Sigmoid colon (tissue), 7 donors: ENCODE measurements around the gene CORT. TPM values are rescaled to one million over a fixed set of nuclear protein-coding genes. Genes with fewer than 3 reads are reported as not detected.
"Not testable (repeated sequence)": the region's sequence is repeated elsewhere in the genome, so short reads cannot be mapped to it uniquely, and the experiment has no call there.

Experiments
- DNase-seq: peaks from one replicate; pipeline ENCODE4 v3.0.0-alpha.2; 2019
- H3K27ac ChIP-seq, 4 donors: fragments of 200-600 bp; sonication (generic); one replicate each; pipeline ENCODE4 v1.5.1; 2016 to 2019; ENCODE audit warnings: mild to moderate bottlenecking in 1 of 4
- H3K27me3 ChIP-seq, 3 donors: fragments of 200-600 bp; sonication (generic); one replicate each; pipeline ENCODE4 v1.5.1; 2019; ENCODE audit warnings: mild to moderate bottlenecking in 1 of 3
- H3K36me3 ChIP-seq, 4 donors: fragments of 200-600 bp; sonication (generic); one replicate each; pipeline ENCODE4 v1.5.1; 2016 to 2019
- H3K4me1 ChIP-seq, 4 donors: fragments of 200-600 bp; sonication (generic); one replicate each; pipeline ENCODE4 v1.5.1; 2017 to 2019
- H3K4me3 ChIP-seq, 4 donors: fragments of 200-600 bp; sonication (generic); one replicate each; pipeline ENCODE4 v1.5.1; 2017 to 2019; ENCODE audit warnings: mild to moderate bottlenecking in 2 of 4, moderate library complexity in 1 of 4
- H3K9me3 ChIP-seq, 4 donors: fragments of 200-600 bp in 3 of 4; sonication (generic) in 3 of 4; one replicate each; pipeline versions ENCODE4 v1.5.1 to v1.6.1; 2013 to 2019
- EP300 ChIP-seq, 4 donors: sonication (generic); formaldehyde crosslinking; IDR thresholded peaks; one replicate each; pipeline ENCODE4 v1.6.1; 2017; ENCODE audit warnings: antibody characterized with exemption in 4 of 4
- POLR2A ChIP-seq, 2 donors: fragments of 450-650 bp; IDR thresholded peaks; one replicate each; pipeline ENCODE4 v1.6.1; 2016; ENCODE audit warnings: antibody characterized with exemption in 2 of 2, mild to moderate bottlenecking in 2 of 2, moderate library complexity in 2 of 2
- POLR2AphosphoS5 ChIP-seq, 4 donors: sonication (generic); formaldehyde crosslinking; IDR thresholded peaks; one replicate each; pipeline ENCODE4 v1.6.1; 2017; ENCODE audit warnings: antibody characterized with exemption in 4 of 4
- WGBS, 2 donors: extraction: QIAGEN DNeasy Blood & Tissue Kit; methylation state at CpG; one replicate each; pipeline ENCODE4 v1.1.7; 2013; 5-methylcytosine and 5-hydroxymethylcytosine counted together
- intact Hi-C: fragments of 100-400 bp; cut with DNase I; formaldehyde crosslinking; loops from one replicate; pipeline ENCODE4 v1.15.1; 2023
- polyA plus RNA-seq, 3 donors: library from polyadenylated mRNA; stranded (reverse); fragments of 200-250 nt; gene quantifications; one replicate each; pipeline ENCODE4 v1.2.3, GENCODE V29; 2013
- total RNA-seq, 4 donors: library from RNA; depleted of rRNA; stranded (reverse); fragments of >200 nt; gene quantifications; one replicate each; pipeline ENCODE4 v1.1.0, GENCODE V29; 2016
- TF ChIP-seq, protein P1 (sequence below), 4 experiments: fragments of 450-650 bp in 3 of 4; fragments of 200-600 bp in 1 of 4; IDR thresholded peaks; one replicate each; pipeline ENCODE4 v1.5.1; 2016 to 2019; ENCODE audit warnings: antibody characterized with exemption in 4 of 4, mild to moderate bottlenecking in 3 of 4, moderate library complexity in 2 of 4
- donor health status: healthy with polysubstance abuse.
- donor health status: Bipolar disorder and iron deficiency.
- donor health status: healthy.

Gene CORT
- total and polyA plus RNA-seq, 7 donors = 0.42 to 1.4 (median 0.90) TPM; not detected in 1

DNA sequence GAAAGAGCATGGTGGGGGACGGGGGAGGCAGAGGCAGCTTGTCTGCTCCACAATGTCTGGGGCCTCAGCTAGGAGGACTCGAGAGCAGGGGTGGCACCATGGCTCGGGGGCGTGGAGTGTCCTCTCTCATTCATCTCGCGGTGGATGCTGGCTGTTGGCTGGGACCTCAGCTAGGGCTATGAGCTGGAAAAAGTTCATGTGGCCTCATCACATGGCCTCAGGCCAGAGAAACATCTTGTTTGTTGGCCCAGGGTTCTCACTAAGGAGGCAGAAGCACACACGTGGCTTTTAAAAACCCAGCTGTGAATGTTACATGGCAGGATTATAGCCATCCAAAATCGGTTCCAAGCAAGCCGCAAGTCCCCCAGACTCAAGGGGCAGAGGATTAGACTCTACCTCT lies 25.8 kb upstream of the CORT start:
- intact Hi-C loops = loop anchor here (10.0 kb wide), 1 partner anchor 479 kb away; the partner anchor contains the start of genes LZIC and NMNAT1
- Histone ChIP-seq H3K9me3 (no peaks in the 10 kb centered on the region), H3K36me3 (peaks cover 0 to 24% (median 7%) of the 10 kb centered on the region in 4 donors), H3K27ac (no peak overlapping the region), H3K4me3 (no peak overlapping the region), H3K27me3 (no peaks in the 10 kb centered on the region), H3K4me1 (peaks cover 0 to 4% (median 0%) of the 10 kb centered on the region in 4 donors)
- peak; percentile 77 for DNase-seq
- no peak for TF ChIP-seq EP300 (IDR thresholded peaks at IDR 0.05)
- no peak for TF ChIP-seq POLR2A (IDR thresholded peaks at IDR 0.05)
- TF ChIP-seq, protein P1, sequence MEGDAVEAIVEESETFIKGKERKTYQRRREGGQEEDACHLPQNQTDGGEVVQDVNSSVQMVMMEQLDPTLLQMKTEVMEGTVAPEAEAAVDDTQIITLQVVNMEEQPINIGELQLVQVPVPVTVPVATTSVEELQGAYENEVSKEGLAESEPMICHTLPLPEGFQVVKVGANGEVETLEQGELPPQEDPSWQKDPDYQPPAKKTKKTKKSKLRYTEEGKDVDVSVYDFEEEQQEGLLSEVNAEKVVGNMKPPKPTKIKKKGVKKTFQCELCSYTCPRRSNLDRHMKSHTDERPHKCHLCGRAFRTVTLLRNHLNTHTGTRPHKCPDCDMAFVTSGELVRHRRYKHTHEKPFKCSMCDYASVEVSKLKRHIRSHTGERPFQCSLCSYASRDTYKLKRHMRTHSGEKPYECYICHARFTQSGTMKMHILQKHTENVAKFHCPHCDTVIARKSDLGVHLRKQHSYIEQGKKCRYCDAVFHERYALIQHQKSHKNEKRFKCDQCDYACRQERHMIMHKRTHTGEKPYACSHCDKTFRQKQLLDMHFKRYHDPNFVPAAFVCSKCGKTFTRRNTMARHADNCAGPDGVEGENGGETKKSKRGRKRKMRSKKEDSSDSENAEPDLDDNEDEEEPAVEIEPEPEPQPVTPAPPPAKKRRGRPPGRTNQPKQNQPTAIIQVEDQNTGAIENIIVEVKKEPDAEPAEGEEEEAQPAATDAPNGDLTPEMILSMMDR (IDR thresholded peaks at IDR 0.05) = no peak
- TF ChIP-seq POLR2AphosphoS5 (IDR thresholded peaks at IDR 0.05) = no peak
- 73 to 84% methylated on average over 9 of the region's 9 CpGs for WGBS, 2 donors

DNA sequence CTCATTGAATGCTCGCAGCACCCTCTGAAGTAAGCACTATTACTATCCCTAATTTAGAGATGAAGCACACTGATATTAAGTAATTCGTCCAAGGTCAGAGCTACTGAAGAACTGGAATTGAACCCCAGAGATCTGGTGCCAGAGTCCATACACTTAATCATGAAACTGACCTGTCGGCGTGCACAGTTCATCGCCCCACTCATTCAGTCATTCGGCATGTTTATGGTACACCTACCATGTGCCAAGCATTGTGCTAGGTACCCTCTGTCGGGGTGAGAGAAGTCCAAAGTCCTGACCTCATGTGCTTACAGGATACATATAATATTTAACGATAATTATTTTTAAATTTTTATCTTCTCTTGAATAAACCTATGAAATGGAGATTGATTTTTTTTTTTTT lies 25.2 kb upstream of the CORT start:
- no peak for DNase-seq
- H3K27me3 ChIP-seq = no peaks in the 10 kb centered on the region
- H3K4me1 ChIP-seq = peaks cover 0 to 5% (median 2%) of the 10 kb centered on the region in 4 donors
- TF ChIP-seq POLR2A (IDR thresholded peaks at IDR 0.05) (no peak), POLR2AphosphoS5 (IDR thresholded peaks at IDR 0.05) (no peak), EP300 (IDR thresholded peaks at IDR 0.05) (no peak)
- TF ChIP-seq, protein P1 (IDR thresholded peaks at IDR 0.05) = no peak
- no peaks in the 10 kb centered on the region for H3K9me3 ChIP-seq
- peaks cover 0 to 18% (median 1%) of the 10 kb centered on the region in 4 donors for H3K36me3 ChIP-seq
- 83 to 94% methylated on average over 8 of the region's 8 CpGs for whole genome bisulfite sequencing, 2 donors
- H3K4me3 ChIP-seq = no peak overlapping the region
- intact Hi-C loops = loop anchor here (10.0 kb wide), 1 partner anchor 480 kb away; the partner anchor contains the start of genes LZIC and NMNAT1
- no peak overlapping the region for H3K27ac ChIP-seq

DNA sequence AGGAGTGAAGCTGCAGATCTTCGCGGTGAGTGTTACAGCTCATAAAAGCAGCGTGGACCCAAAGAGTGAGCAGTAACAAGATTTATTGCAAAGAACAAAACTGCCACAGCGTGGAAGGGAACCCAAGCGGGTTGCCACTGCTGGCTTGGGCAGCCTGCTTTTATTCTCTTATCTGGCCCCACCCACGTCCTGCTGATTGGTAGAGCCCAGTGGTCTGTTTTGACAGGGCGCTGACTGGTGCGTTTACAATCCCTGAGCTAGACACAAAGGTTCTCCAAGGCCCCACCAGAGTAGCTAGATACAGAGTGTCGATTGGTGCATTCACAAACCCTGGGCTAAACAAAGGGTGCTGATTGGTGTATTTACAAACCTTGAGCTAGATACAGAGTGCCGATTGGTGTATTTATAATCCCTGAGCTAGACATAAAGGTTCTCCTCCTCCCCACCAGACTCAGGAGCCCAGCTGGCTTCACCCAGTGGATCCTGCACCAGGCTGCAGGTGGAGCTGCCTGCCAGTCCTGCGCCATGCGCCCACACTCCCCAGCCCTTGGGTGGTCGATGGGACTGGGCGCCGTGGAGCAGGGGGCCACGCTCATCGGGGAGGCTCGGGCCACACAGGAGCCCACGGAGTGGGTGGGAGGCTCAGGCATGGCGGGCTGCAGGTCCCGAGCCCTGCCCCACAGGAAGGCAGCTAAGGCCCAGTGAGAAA lies 23.9 kb upstream of the CORT start:
- Histone ChIP-seq H3K4me3 (peak overlapping the region in 1 of 4 donors; percentile 17), H3K4me1 (peaks cover 0 to 10% (median 8%) of the 10 kb centered on the region in 4 donors)
- H3K27ac ChIP-seq, H3K36me3 ChIP-seq, DNase-seq, H3K9me3 ChIP-seq, H3K27me3 ChIP-seq: not testable (repeated sequence)
- WGBS, 2 donors = 79 to 84% methylated on average over 21 of the region's 21 CpGs
- intact Hi-C loops = loop anchor here (10.0 kb wide), 1 partner anchor 481 kb away; the partner anchor contains the start of genes LZIC and NMNAT1

DNA sequence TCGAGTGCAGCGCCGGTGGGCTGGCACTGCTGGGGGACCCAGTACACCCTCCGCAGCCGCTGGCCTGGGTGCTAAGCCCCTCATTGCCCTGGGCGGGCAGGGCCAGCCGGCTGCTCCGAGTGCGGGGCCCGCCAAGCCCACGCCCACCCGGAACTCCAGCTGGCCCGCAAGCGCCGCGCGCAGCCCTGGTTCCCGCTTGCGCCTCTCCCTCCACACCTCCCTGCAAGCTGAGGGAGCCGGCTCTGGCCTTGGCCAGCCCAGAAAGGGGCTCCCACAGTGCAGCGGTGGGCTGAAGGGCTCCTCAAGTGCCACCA lies 23.3 kb upstream of the CORT start:
- not testable (repeated sequence) for DNase-seq, H3K27me3 ChIP-seq, H3K27ac ChIP-seq, H3K4me3 ChIP-seq, H3K36me3 ChIP-seq, H3K9me3 ChIP-seq
- H3K4me1 ChIP-seq = peaks cover 0 to 15% (median 13%) of the 10 kb centered on the region in 4 donors
- intact Hi-C loops = loop anchor here (10.0 kb wide), 1 partner anchor 482 kb away; the partner anchor contains the start of genes LZIC and NMNAT1
- 95 to 99% methylated on average over 21 of the region's 21 CpGs for WGBS, 2 donors

DNA sequence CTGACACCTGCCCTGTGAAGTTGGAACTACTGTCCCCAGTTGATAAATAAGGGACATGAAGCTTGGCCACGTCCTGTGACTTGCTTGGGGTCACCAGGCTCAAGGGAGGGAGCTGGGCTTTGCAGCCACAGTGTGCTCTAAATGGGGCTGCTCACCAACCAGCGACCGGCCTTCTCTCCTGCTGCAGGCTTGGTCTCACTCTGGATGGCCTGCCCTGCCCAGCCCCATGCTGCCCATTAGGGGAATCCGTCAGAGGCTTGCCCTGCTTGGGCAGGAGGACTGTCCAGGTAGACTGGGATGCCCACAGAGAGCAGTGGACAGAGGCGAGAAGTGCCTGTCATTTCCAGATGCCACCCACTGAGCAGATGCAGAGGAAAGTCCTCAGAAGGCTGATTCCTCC lies 20.8 kb upstream of the CORT start:
- Histone ChIP-seq H3K4me1 (peaks cover 0 to 19% (median 16%) of the 10 kb centered on the region in 4 donors), H3K27me3 (no peaks in the 10 kb centered on the region), H3K9me3 (no peaks in the 10 kb centered on the region), H3K4me3 (no peak overlapping the region), H3K36me3 (no peaks in the 10 kb centered on the region), H3K27ac (no peak overlapping the region)
- WGBS, 2 donors = 84 to 89% methylated on average over 5 of the region's 5 CpGs
- peak; percentile 55 for DNase-seq
- intact Hi-C loops = loop anchor here (10.0 kb wide), 1 partner anchor 484 kb away; the partner anchor contains the start of genes LZIC and NMNAT1
- no peak for TF ChIP-seq POLR2A (IDR thresholded peaks at IDR 0.05)
- TF ChIP-seq, protein P1 (IDR thresholded peaks at IDR 0.05) = no peak
- TF ChIP-seq EP300 (IDR thresholded peaks at IDR 0.05) = no peak
- no peak for TF ChIP-seq POLR2AphosphoS5 (IDR thresholded peaks at IDR 0.05)
